PC-3 (cell line): Measurements from ENCODE around the gene HSFX2.
"Not testable (repeated sequence)": the region's sequence is repeated elsewhere in the genome, so short reads cannot be mapped to it uniquely, and the experiment has no call there.

Experiments used
- CTCF ChIP-seq: fragments of 300-600 bp; sonication (generic); conservative IDR thresholded peaks from 2 replicates; pipeline ENCODE4 v1.5.1; 2017; ENCODE audit warnings: antibody characterized with exemption, low read depth, mild to moderate bottlenecking, low read length
- EZH2 ChIP-seq: fragments of 300-600 bp; sonication (generic); IDR thresholded peaks from one replicate; pipeline ENCODE4 v1.6.1; 2017; ENCODE audit warnings: antibody characterized with exemption, mild to moderate bottlenecking, low read length; ENCODE audit not compliant: unreplicated experiment
- EZH2phosphoT487 ChIP-seq: fragments of 300-600 bp; sonication (generic); IDR thresholded peaks from 2 replicates; pipeline ENCODE4 v1.6.1; 2018; ENCODE audit warnings: mild to moderate bottlenecking, antibody characterized with exemption, low read length, borderline replicate concordance

DNA sequence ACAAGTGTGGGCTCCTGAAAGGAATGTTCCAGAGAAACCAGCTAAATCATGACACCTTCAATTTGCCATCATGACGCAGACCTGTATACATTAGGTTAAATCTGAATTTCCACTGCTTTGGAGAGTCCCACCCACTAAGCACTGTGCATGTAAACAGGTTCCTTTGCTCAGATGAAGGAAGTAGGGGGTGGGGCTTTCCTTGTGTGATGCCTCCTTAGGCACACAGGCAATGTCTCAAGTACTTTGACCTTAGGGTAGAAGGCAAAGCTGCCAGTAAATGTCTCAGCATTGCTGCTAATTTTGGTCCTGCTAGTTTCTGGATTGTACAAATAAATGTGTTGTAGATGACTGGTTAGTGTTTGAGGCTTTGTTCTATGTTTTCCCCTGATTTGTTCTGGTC lies 48.2 kb downstream of the HSFX2 start:
- not testable (repeated sequence) for TF ChIP-seq CTCF, EZH2, EZH2phosphoT487
